IMR-90 (cell line): ENCODE measurements around the gene HS6ST3. TPM values are rescaled to one million over a fixed set of nuclear protein-coding genes. Genes with fewer than 3 reads are reported as not detected.
"Not testable (repeated sequence)": the region's sequence is repeated elsewhere in the genome, so short reads cannot be mapped to it uniquely, and the experiment has no call there.

Source experiments
- ATAC-seq: fragments of 200-7000 bp; cut with Tn5 transposase; 2 replicates; pipeline ENCODE4 v1.9.1; 2020; ENCODE audit warnings: low read depth, mild to moderate bottlenecking, moderate library complexity
- BruUV-seq: library from RNA; stranded (reverse); fragments of 400-500 nt; replicated peaks from 2 replicates; lab custom pipeline; 2021; lab: Mats Ljungman, UMichigan
- CTCF ChIA-PET: fragments of 300-600 bp; formaldehyde crosslinking; extraction: SDS; loops from one replicate; lab custom pipeline; 2021; ENCODE audit warnings: antibody characterized with exemption; lab: Yijun Ruan, JAX
- POLR2A ChIA-PET: fragments of 300-600 bp; sonication (Branson Sonifier 250); formaldehyde crosslinking; loops from one replicate; lab custom pipeline; 2022; ENCODE audit warnings: antibody characterized with exemption; ENCODE audit not compliant: unreplicated experiment; lab: Charles Lee
- DNase-seq: peaks from one replicate; pipeline ENCODE4 v3.0.0; 2013
- H2AFZ ChIP-seq: replicated peaks from 2 replicates; pipeline ENCODE3; 2013; ENCODE audit warnings: low read length, mild to moderate bottlenecking; ENCODE audit not compliant: poor library complexity
- H2AK5ac ChIP-seq: 2 replicates; pipeline ENCODE4 v1.6.1; 2013; ENCODE audit warnings: low read depth, low read length, inconsistent platforms
- H2AK9ac ChIP-seq: replicated peaks from 2 replicates; pipeline ENCODE3; 2013; ENCODE audit warnings: mild to moderate bottlenecking, low read depth, low read length, moderate library complexity; ENCODE audit not compliant: poor library complexity
- H2BK120ac ChIP-seq: 2 replicates; pipeline ENCODE4 v1.6.1; 2013; ENCODE audit warnings: low read depth, low read length, inconsistent platforms
- H2BK15ac ChIP-seq: 3 replicates; pipeline ENCODE4 v1.6.1; 2013; ENCODE audit warnings: low read depth, low read length, inconsistent platforms
- H2BK20ac ChIP-seq: 2 replicates; pipeline ENCODE4 v1.6.1; 2013; ENCODE audit warnings: low read depth, mild to moderate bottlenecking, inconsistent platforms, low read length, moderate library complexity
- H2BK5ac ChIP-seq: 2 replicates; pipeline ENCODE4 v1.6.1; 2013; ENCODE audit warnings: mild to moderate bottlenecking, low read depth, low read length, inconsistent platforms; ENCODE audit not compliant: poor library complexity, severe bottlenecking
- H3K14ac ChIP-seq: replicated peaks from 2 replicates; pipeline ENCODE4 v1.6.1; 2013; ENCODE audit warnings: low read depth, low read length, inconsistent platforms
- H3K18ac ChIP-seq: 2 replicates; pipeline ENCODE4 v1.6.1; 2013; ENCODE audit warnings: low read depth, low read length, control low read depth
- H3K23ac ChIP-seq: 2 replicates; pipeline ENCODE4 v1.6.1; 2013; ENCODE audit warnings: low read depth, low read length, inconsistent platforms
- H3K27ac ChIP-seq: 2 replicates; pipeline ENCODE4 v1.5.1; 2013; ENCODE audit warnings: mild to moderate bottlenecking, control low read depth, low read length; ENCODE audit not compliant: insufficient read depth
- H3K27me3 ChIP-seq: 2 replicates; pipeline ENCODE4 v1.6.1; 2013; ENCODE audit warnings: low read length; ENCODE audit not compliant: control insufficient read depth, insufficient read depth
- H3K36me3 ChIP-seq: 2 replicates; pipeline ENCODE4 v1.6.1; 2013; ENCODE audit warnings: low read length, mixed read lengths; ENCODE audit not compliant: control insufficient read depth, insufficient read depth
- H3K4ac ChIP-seq: 2 replicates; pipeline ENCODE4 v1.6.1; 2013; ENCODE audit warnings: low read depth, low read length, inconsistent platforms
- H3K4me1 ChIP-seq: 2 replicates; pipeline ENCODE4 v1.6.1; 2013; ENCODE audit warnings: low read length, mixed read lengths; ENCODE audit not compliant: control insufficient read depth, insufficient read depth
- H3K4me2 ChIP-seq: 2 replicates; pipeline ENCODE4 v1.6.1; 2013; ENCODE audit warnings: low read depth, mild to moderate bottlenecking, control low read depth, low read length, moderate library complexity
- H3K4me3 ChIP-seq: 2 replicates; pipeline ENCODE4 v1.5.1; 2013; ENCODE audit warnings: low read depth, mild to moderate bottlenecking, control low read depth, low read length, moderate library complexity; ENCODE audit not compliant: insufficient read depth
- H3K56ac ChIP-seq: 2 replicates; pipeline ENCODE4 v1.6.1; 2013; ENCODE audit warnings: low read length, inconsistent platforms; ENCODE audit not compliant: insufficient read depth; ENCODE audit errors: extremely low read depth
- H3K79me1 ChIP-seq, 2 experiments: 2 replicates each; pipeline ENCODE4 v1.6.1; 2013; ENCODE audit warnings: low read length in 2 of 2, inconsistent platforms in 1 of 2, low read depth in 1 of 2
- H3K9ac ChIP-seq: 2 replicates; pipeline ENCODE4 v1.6.1; 2013; ENCODE audit warnings: low read depth, low read length, control low read depth
- H3K9me1 ChIP-seq: 2 replicates; pipeline ENCODE4 v1.6.1; 2013; ENCODE audit warnings: low read length, inconsistent platforms; ENCODE audit not compliant: insufficient read depth
- H3K9me3 ChIP-seq: 2 replicates; pipeline ENCODE4 v1.6.1; 2013; ENCODE audit warnings: low read length; ENCODE audit not compliant: control insufficient read depth, insufficient read depth
- H4K20me1 ChIP-seq: 2 replicates; pipeline ENCODE4 v1.6.1; 2013; ENCODE audit warnings: low read length, inconsistent platforms; ENCODE audit not compliant: insufficient read depth
- H4K5ac ChIP-seq: 2 replicates; pipeline ENCODE4 v1.6.1; 2013; ENCODE audit warnings: mild to moderate bottlenecking, low read depth, low read length, control low read depth
- H4K8ac ChIP-seq, 2 experiments: 2 replicates each; pipeline ENCODE4 v1.6.1; 2013; ENCODE audit warnings: low read depth in 2 of 2, low read length in 2 of 2, control low read depth in 1 of 2, inconsistent platforms in 1 of 2
- H4K91ac ChIP-seq: 2 replicates; pipeline ENCODE4 v1.6.1; 2013; ENCODE audit warnings: low read depth, low read length, inconsistent platforms; ENCODE audit not compliant: insufficient read depth
- WGBS, 2 experiments: methylation state at CpG; one replicate each; pipeline versions ENCODE4 v1.1.5 to v1.1.7; 2013; ENCODE audit warnings: missing lambda C conversion rate in 2 of 2; ENCODE audit not compliant: insufficient read length in 1 of 2; ENCODE audit errors: extremely low coverage in 2 of 2; 5-methylcytosine and 5-hydroxymethylcytosine counted together
- dilution Hi-C: fragments of 300-500 bp; cut with HindIII; formaldehyde crosslinking; loops from one replicate; pipeline ENCODE4 v1.14.3; 2018; ENCODE audit warnings: low sequenced_read_pairs; ENCODE audit not compliant: unreplicated experiment
- in situ Hi-C: fragments of 300-500 bp; cut with MboI; formaldehyde crosslinking; loops from 3 replicates; pipeline ENCODE4 v1.14.3; 2019; ENCODE audit warnings: low sequenced_read_pairs, inconsistent platforms, mixed read lengths
- intact Hi-C: fragments of 100-400 bp; cut with micrococcal nuclease; formaldehyde crosslinking; loops from 2 replicates; pipeline ENCODE4 v1.10.0; 2022
- polyA plus RNA-seq, 3 experiments: library from polyadenylated mRNA; depleted of rRNA; stranded (reverse); fragments of >200 nt; gene quantifications; 2 replicates each; pipeline ENCODE4 v1.2.3, GENCODE V29; 2012; ENCODE audit warnings: low replicate concordance in 1 of 3
- total RNA-seq: library from RNA; depleted of rRNA; stranded (reverse); fragments of >200 nt; gene quantifications from 2 replicates; pipeline ENCODE4 v1.2.3, GENCODE V29; 2012

The HS6ST3 gene
- total and polyA plus RNA-seq, 2 of the 4 experiments (the other 2 are of a cell fraction): not detected

DNA sequence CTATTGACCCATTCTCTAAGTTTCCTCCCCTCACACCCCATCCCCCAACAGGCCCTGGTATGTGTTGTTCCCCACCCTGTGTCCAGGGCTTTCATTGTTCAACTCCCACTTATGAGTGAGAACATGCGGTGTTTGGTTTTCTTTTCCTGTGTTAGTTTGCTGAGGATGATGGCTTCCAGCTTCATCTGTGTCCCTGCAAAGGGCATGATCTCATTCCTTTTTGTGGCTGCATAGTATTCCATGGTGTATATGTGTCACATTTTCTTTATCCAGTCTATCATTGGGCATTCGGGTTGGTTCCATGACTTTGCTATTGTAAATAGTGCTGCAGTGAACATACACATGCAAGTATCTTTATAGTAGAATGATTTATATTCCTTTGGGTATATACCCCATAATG, 25.5 kb downstream of the HS6ST3 start:
- H2BK120ac ChIP-seq, H4K20me1 ChIP-seq, H3K27ac ChIP-seq, H2BK15ac ChIP-seq, H3K56ac ChIP-seq, dilution Hi-C loops, H2BK5ac ChIP-seq, H3K18ac ChIP-seq, H3K14ac ChIP-seq, H3K4me1 ChIP-seq, H3K4me2 ChIP-seq, H3K9ac ChIP-seq, H3K9me3 ChIP-seq, H4K5ac ChIP-seq, H2AK5ac ChIP-seq, H4K8ac ChIP-seq, ATAC-seq, H2BK20ac ChIP-seq, H3K79me1 ChIP-seq, H2AFZ ChIP-seq, BruUV-seq, H3K27me3 ChIP-seq, DNase-seq, in situ Hi-C loops, H3K4me3 ChIP-seq, intact Hi-C loops, H2AK9ac ChIP-seq, H3K23ac ChIP-seq, H3K4ac ChIP-seq, H3K36me3 ChIP-seq, H4K91ac ChIP-seq, POLR2A ChIA-PET, H3K9me1 ChIP-seq: not testable (repeated sequence)
- WGBS, 2 experiments: no CpG with 5 or more reads among the region's 2 CpGs
- CTCF ChIA-PET: interaction anchor here (0.6 kb wide), 1 partner anchor 78 kb away, joined by 3 read pairs; no protein-coding TSS in a partner anchor
